PC-9 (cell line): ENCODE data around the gene FAM222B. TPM values are rescaled to one million over a fixed set of nuclear protein-coding genes. Genes with fewer than 3 reads are reported as not detected.
"Not testable (repeated sequence)": the region's sequence is repeated elsewhere in the genome, so short reads cannot be mapped to it uniquely, and the experiment has no call there.

ENCODE experiments used
- BruUV-seq: library from RNA; stranded (reverse); fragments of 400-500 nt; replicated peaks from 2 replicates; lab custom pipeline; 2021; lab: Mats Ljungman, UMichigan
- CTCF ChIA-PET: fragments of 300-600 bp; sonication (Branson Sonifier 250); formaldehyde crosslinking; loops from one replicate; lab custom pipeline; 2022; ENCODE audit warnings: antibody characterized with exemption; lab: Charles Lee
- POLR2A ChIA-PET: fragments of 300-600 bp; sonication (Branson Sonifier 250); formaldehyde crosslinking; loops from one replicate; lab custom pipeline; 2022; ENCODE audit warnings: antibody characterized with exemption; ENCODE audit not compliant: unreplicated experiment; lab: Charles Lee
- DNase-seq, 2 experiments: peaks; one replicate each; pipeline versions ENCODE4 v3.0.0 to v3.0.0-alpha.2; 2015 to 2022; ENCODE audit warnings: mixed read lengths in 1 of 2
- H2AFZ ChIP-seq: fragments of 200-600 bp; sonication (generic); 2 replicates; pipeline ENCODE4 v1.8.1; 2017; ENCODE audit warnings: antibody characterized with exemption
- H3F3A ChIP-seq: fragments of 200-600 bp; sonication (generic); 2 replicates; pipeline ENCODE4 v1.8.1; 2017; ENCODE audit warnings: antibody characterized with exemption, mild to moderate bottlenecking, low read depth; ENCODE audit not compliant: insufficient read depth
- H3K27ac ChIP-seq: fragments of 200-600 bp; sonication (generic); 2 replicates; pipeline ENCODE4 v1.6.1; 2016; ENCODE audit warnings: mixed run types
- H3K27me3 ChIP-seq: fragments of 200-600 bp; sonication (generic); 2 replicates; pipeline ENCODE4 v1.6.1; 2016; ENCODE audit warnings: low read depth, mixed run types; ENCODE audit not compliant: insufficient read depth
- H3K36me3 ChIP-seq: fragments of 200-600 bp; sonication (generic); 2 replicates; pipeline ENCODE4 v1.6.1; 2016; ENCODE audit warnings: low read depth, mixed run types
- H3K4me1 ChIP-seq: fragments of 200-600 bp; sonication (generic); replicated peaks from 2 replicates; pipeline ENCODE4 v1.6.1; 2016; ENCODE audit warnings: mixed run types; ENCODE audit not compliant: insufficient read depth
- H3K4me2 ChIP-seq: fragments of 200-600 bp; sonication (generic); 2 replicates; pipeline ENCODE4 v1.6.1; 2017; ENCODE audit warnings: mixed run types
- H3K4me3 ChIP-seq: fragments of 200-600 bp; sonication (generic); 2 replicates; pipeline ENCODE4 v1.6.1; 2016; ENCODE audit warnings: mixed run types
- H3K79me2 ChIP-seq: fragments of 200-600 bp; sonication (generic); 2 replicates; pipeline ENCODE4 v1.6.1; 2017; ENCODE audit warnings: low read depth, mixed run types
- H3K9me2 ChIP-seq: fragments of 200-600 bp; sonication (generic); 2 replicates; pipeline ENCODE4 v1.8.1; 2017; ENCODE audit warnings: mild to moderate bottlenecking; ENCODE audit not compliant: insufficient read depth
- H3K9me3 ChIP-seq: fragments of 200-600 bp; sonication (generic); 2 replicates; pipeline ENCODE4 v1.8.1; 2016; ENCODE audit warnings: low read depth; ENCODE audit not compliant: insufficient read depth
- H4K20me1 ChIP-seq: fragments of 200-600 bp; sonication (generic); 2 replicates; pipeline ENCODE4 v1.8.1; 2017; ENCODE audit not compliant: insufficient read depth
- EZH2 ChIP-seq: fragments of 200-600 bp; sonication (generic); IDR thresholded peaks from 2 replicates; pipeline ENCODE4 v1.8.0; 2017; ENCODE audit warnings: antibody characterized with exemption, low read depth
- intact Hi-C: fragments of 100-400 bp; cut with micrococcal nuclease; formaldehyde crosslinking; loops from one replicate; pipeline ENCODE4 v1.10.0; 2022; ENCODE audit not compliant: unreplicated experiment
- total RNA-seq: library from RNA; stranded (reverse); gene quantifications from 2 replicates; pipeline ENCODE4 v1.2.3, GENCODE V29; 2021
- TF ChIP-seq, protein P1 (sequence below): fragments of 200-600 bp; sonication (generic); conservative IDR thresholded peaks from 2 replicates; pipeline ENCODE4 v1.6.1; 2017; ENCODE audit warnings: mixed run types, antibody characterized with exemption, mild to moderate bottlenecking, moderate library complexity

The FAM222B gene
- total RNA-seq, 1 experiment from 2014 or later, result 26.4 TPM

DNA sequence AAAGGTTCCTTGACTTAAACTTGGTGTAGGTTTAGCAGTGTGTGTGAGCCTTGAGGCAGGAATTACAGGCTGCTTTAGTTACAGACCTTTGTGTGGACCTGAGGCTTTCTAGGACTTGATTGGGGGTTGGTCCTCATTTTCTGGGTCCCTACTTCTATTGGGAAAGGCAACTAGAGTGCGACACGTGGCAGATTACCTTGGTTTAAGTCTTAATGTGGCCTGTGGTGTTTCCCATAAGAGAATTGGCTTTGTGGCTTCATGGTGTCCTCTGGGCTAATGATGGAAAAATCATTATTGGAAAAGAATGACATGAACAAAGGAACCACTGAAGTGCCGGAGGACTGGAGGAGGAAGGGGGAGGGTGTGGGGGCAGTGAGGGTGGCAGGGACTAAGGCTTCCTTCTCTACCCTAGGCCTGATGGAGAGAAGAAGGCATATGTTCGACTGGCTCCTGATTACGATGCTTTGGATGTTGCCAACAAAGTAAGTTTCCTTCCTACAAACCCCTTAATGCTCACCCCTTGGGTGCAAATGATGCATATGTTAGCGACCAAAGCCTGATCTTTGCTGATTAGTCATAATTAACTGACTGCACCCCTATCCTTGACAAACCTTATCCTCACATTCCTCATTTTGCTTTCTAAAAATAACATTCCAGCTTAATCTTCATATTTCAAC is 119.3 kb downstream of the FAM222B start:
- intact Hi-C loops, result loop anchor here (10.0 kb wide), 1 partner anchor 392 kb away; no protein-coding TSS in a partner anchor
- no TSS peak for BruUV-seq
- no peak for DNase-seq
- no peaks in the 10 kb centered on the region for H3K27me3 ChIP-seq
- H2AFZ ChIP-seq, result no peak overlapping the region
- H3K4me2 ChIP-seq, result peak overlapping the region; percentile 97
- no peaks in the 10 kb centered on the region for H3K9me3 ChIP-seq
- peaks cover 36% of the 10 kb centered on the region for H3K36me3 ChIP-seq
- peak overlapping the region; percentile 87; the same call in 1 of the 2 replicates for H3K4me3 ChIP-seq
- peaks cover 48% of the 10 kb centered on the region for H3K4me1 ChIP-seq
- ChIA-PET CTCF (no interaction called here), POLR2A (no interaction called here)
- H3K79me2 ChIP-seq, result peaks cover 59% of the 10 kb centered on the region
- H3K27ac ChIP-seq, result peak overlapping the region; percentile 82
- TF ChIP-seq, protein P1, sequence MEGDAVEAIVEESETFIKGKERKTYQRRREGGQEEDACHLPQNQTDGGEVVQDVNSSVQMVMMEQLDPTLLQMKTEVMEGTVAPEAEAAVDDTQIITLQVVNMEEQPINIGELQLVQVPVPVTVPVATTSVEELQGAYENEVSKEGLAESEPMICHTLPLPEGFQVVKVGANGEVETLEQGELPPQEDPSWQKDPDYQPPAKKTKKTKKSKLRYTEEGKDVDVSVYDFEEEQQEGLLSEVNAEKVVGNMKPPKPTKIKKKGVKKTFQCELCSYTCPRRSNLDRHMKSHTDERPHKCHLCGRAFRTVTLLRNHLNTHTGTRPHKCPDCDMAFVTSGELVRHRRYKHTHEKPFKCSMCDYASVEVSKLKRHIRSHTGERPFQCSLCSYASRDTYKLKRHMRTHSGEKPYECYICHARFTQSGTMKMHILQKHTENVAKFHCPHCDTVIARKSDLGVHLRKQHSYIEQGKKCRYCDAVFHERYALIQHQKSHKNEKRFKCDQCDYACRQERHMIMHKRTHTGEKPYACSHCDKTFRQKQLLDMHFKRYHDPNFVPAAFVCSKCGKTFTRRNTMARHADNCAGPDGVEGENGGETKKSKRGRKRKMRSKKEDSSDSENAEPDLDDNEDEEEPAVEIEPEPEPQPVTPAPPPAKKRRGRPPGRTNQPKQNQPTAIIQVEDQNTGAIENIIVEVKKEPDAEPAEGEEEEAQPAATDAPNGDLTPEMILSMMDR, result no peak
- no peak for TF ChIP-seq EZH2
- H3K9me2 ChIP-seq, result no peaks in the 10 kb centered on the region
- peaks cover 83% of the 10 kb centered on the region for H3F3A ChIP-seq
- peaks cover 44% of the 10 kb centered on the region for H4K20me1 ChIP-seq

GRCh38 chr17:28722417-28723158 is 120.0 kb downstream of the FAM222B start:
- H3K9me2 ChIP-seq, result no peaks in the 10 kb centered on the region
- no peak for TF ChIP-seq EZH2
- TF ChIP-seq, protein P1, result no peak
- intact Hi-C loops, result loop anchor here (10.0 kb wide), 1 partner anchor 392 kb away; no protein-coding TSS in a partner anchor
- H3K36me3 ChIP-seq, result peaks cover 36% of the 10 kb centered on the region
- H3F3A ChIP-seq, result peaks cover 79% of the 10 kb centered on the region
- H2AFZ ChIP-seq, result no peak overlapping the region
- no peak for DNase-seq
- CTCF ChIA-PET, result interaction anchor here (0.6 kb wide), 1 partner anchor 146 kb away, joined by 7 read pairs; the partner anchor contains the start of gene ALDOC
- peaks cover 62% of the 10 kb centered on the region for H3K79me2 ChIP-seq
- H3K27ac ChIP-seq, result peak overlapping the region; percentile 82
- POLR2A ChIA-PET, result interaction anchor here (0.7 kb wide), 1 partner anchor 78 kb away, joined by 3 read pairs; no protein-coding TSS in a partner anchor
- H4K20me1 ChIP-seq, result peaks cover 44% of the 10 kb centered on the region
- H3K4me2 ChIP-seq, result peak overlapping the region; percentile 97
- H3K9me3 ChIP-seq, result no peaks in the 10 kb centered on the region
- no TSS peak for BruUV-seq
- H3K4me1 ChIP-seq, result peaks cover 49% of the 10 kb centered on the region
- H3K27me3 ChIP-seq, result no peaks in the 10 kb centered on the region
- H3K4me3 ChIP-seq, result peak overlapping the region; percentile 87; the same call in 1 of the 2 replicates

GRCh38 chr17:28720997-28721329 is 121.6 kb downstream of the FAM222B start:
- Histone ChIP-seq H3K27ac (peak overlapping the region; percentile 82), H3F3A (peaks cover 71% of the 10 kb centered on the region), H3K79me2 (peaks cover 78% of the 10 kb centered on the region), H3K4me1 (peaks cover 52% of the 10 kb centered on the region), H3K4me3 (peak overlapping the region; percentile 87), H4K20me1 (peaks cover 44% of the 10 kb centered on the region), H3K36me3 (peaks cover 36% of the 10 kb centered on the region), H3K4me2 (peak overlapping the region; percentile 97)
- H3K9me2 ChIP-seq, DNase-seq, POLR2A ChIA-PET, H3K9me3 ChIP-seq, H3K27me3 ChIP-seq, BruUV-seq, CTCF ChIA-PET, H2AFZ ChIP-seq: not testable (repeated sequence)
- intact Hi-C loops, result loop anchor here (10.0 kb wide), 1 partner anchor 394 kb away; no protein-coding TSS in a partner anchor
